Measurements from ENCODE around the gene TCF4. TPM values are rescaled to one million over a fixed set of nuclear protein-coding genes. Genes with fewer than 3 reads are reported as not detected.

The TCF4 gene
- polyA plus RNA-seq, 2 donors = 3.7 to 4.8 TPM

- peak overlapping the region; percentile 86 to 89 for H3K27ac ChIP-seq (ENCODE audit: low read depth in 2 of 2, low read length in 1 of 2)
Measured at GRCh38 chr18:55588870-55589595, 1.0 kb upstream of the TCF4 start.

GRCh38 chr18:55587418-55588110 lies 428 bp downstream of the TCF4 start:
- 1% methylated on average over 16 to 63 of the region's 63 CpGs for WGBS, 2 donors
- Histone ChIP-seq H3K4me1 (ENCODE audit: control insufficient read depth in 2 of 2, insufficient read depth in 2 of 2, low read length in 1 of 2) (no peaks in the 10 kb centered on the region), H3K36me3 (ENCODE audit: control insufficient read depth in 2 of 2, insufficient read depth in 2 of 2, low read length in 1 of 2) (no peaks in the 10 kb centered on the region), H3K27ac (ENCODE audit: low read depth in 2 of 2, low read length in 1 of 2) (peak overlapping the region; percentile 86 to 89), H3K4me3 (ENCODE audit: low read depth in 1 of 2, low read length in 2 of 2) (peak overlapping the region; percentile 72 to 98), H3K27me3 (ENCODE audit: control insufficient read depth in 1 of 2, insufficient read depth in 2 of 2, low read length in 2 of 2) (no peaks in the 10 kb centered on the region), H3K9me3 (ENCODE audit: control insufficient read depth in 2 of 2, insufficient read depth in 1 of 2, low read depth in 1 of 2, low read length in 1 of 2) (no peaks in the 10 kb centered on the region)

More at GRCh38 chr18:55588870-55589595, 1.0 kb upstream of the TCF4 start:
- Histone ChIP-seq H3K4me1 (ENCODE audit: control insufficient read depth in 2 of 2, insufficient read depth in 2 of 2, low read length in 1 of 2) (no peaks in the 10 kb centered on the region), H3K27me3 (ENCODE audit: control insufficient read depth in 1 of 2, insufficient read depth in 2 of 2, low read length in 2 of 2) (no peaks in the 10 kb centered on the region), H3K36me3 (ENCODE audit: control insufficient read depth in 2 of 2, insufficient read depth in 2 of 2, low read length in 1 of 2) (no peaks in the 10 kb centered on the region), H3K9me3 (ENCODE audit: control insufficient read depth in 2 of 2, insufficient read depth in 1 of 2, low read depth in 1 of 2, low read length in 1 of 2) (no peaks in the 10 kb centered on the region), H3K4me3 (ENCODE audit: low read depth in 1 of 2, low read length in 2 of 2) (peak overlapping the region; percentile 72 to 98)
- 2 to 7% methylated on average over 12 of the region's 12 CpGs for WGBS, 2 donors

GRCh38 chr18:55585920-55586561 lies 2.0 kb downstream of the TCF4 start:
- H3K27me3 ChIP-seq (ENCODE audit: control insufficient read depth in 1 of 2, insufficient read depth in 2 of 2, low read length in 2 of 2) = no peaks in the 10 kb centered on the region
- no peaks in the 10 kb centered on the region for H3K4me1 ChIP-seq (ENCODE audit: control insufficient read depth in 2 of 2, insufficient read depth in 2 of 2, low read length in 1 of 2)
- no peaks in the 10 kb centered on the region for H3K9me3 ChIP-seq (ENCODE audit: control insufficient read depth in 2 of 2, insufficient read depth in 1 of 2, low read depth in 1 of 2, low read length in 1 of 2)
- no peaks in the 10 kb centered on the region for H3K36me3 ChIP-seq (ENCODE audit: control insufficient read depth in 2 of 2, insufficient read depth in 2 of 2, low read length in 1 of 2)
- peak overlapping the region in 1 of 2 donors; percentile 18 for H3K27ac ChIP-seq (ENCODE audit: low read depth in 2 of 2, low read length in 1 of 2)
- H3K4me3 ChIP-seq (ENCODE audit: low read depth in 1 of 2, low read length in 2 of 2) = peak overlapping the region; percentile 8 to 98
- 16 to 35% methylated on average over 11 of the region's 11 CpGs for WGBS, 2 donors

- Histone ChIP-seq H3K27ac (ENCODE audit: low read depth in 2 of 2, low read length in 1 of 2) (no peak overlapping the region), H3K4me3 (ENCODE audit: low read depth in 1 of 2, low read length in 2 of 2) (peak overlapping the region; percentile 8 to 98), H3K9me3 (ENCODE audit: control insufficient read depth in 2 of 2, insufficient read depth in 1 of 2, low read depth in 1 of 2, low read length in 1 of 2) (no peaks in the 10 kb centered on the region), H3K36me3 (ENCODE audit: control insufficient read depth in 2 of 2, insufficient read depth in 2 of 2, low read length in 1 of 2) (no peaks in the 10 kb centered on the region), H3K27me3 (ENCODE audit: control insufficient read depth in 1 of 2, insufficient read depth in 2 of 2, low read length in 2 of 2) (no peaks in the 10 kb centered on the region), H3K4me1 (ENCODE audit: control insufficient read depth in 2 of 2, insufficient read depth in 2 of 2, low read length in 1 of 2) (no peaks in the 10 kb centered on the region)
- 22 to 36% methylated on average over 5 of the region's 5 CpGs for WGBS, 2 donors
Measured at GRCh38 chr18:55585065-55585919, 2.7 kb downstream of the TCF4 start.

GRCh38 chr18:55584201-55584600 lies 3.8 kb downstream of the TCF4 start:
- no peak overlapping the region for H3K27ac ChIP-seq (ENCODE audit: low read depth in 2 of 2, low read length in 1 of 2)
- H3K27me3 ChIP-seq (ENCODE audit: control insufficient read depth in 1 of 2, insufficient read depth in 2 of 2, low read length in 2 of 2) = no peaks in the 10 kb centered on the region
- H3K4me3 ChIP-seq (ENCODE audit: low read depth in 1 of 2, low read length in 2 of 2) = no peak overlapping the region
- 27 to 57% methylated on average over 2 of the region's 2 CpGs for WGBS, 2 donors
- no peaks in the 10 kb centered on the region for H3K4me1 ChIP-seq (ENCODE audit: control insufficient read depth in 2 of 2, insufficient read depth in 2 of 2, low read length in 1 of 2)
- no peaks in the 10 kb centered on the region for H3K9me3 ChIP-seq (ENCODE audit: control insufficient read depth in 2 of 2, insufficient read depth in 1 of 2, low read depth in 1 of 2, low read length in 1 of 2)
- H3K36me3 ChIP-seq (ENCODE audit: control insufficient read depth in 2 of 2, insufficient read depth in 2 of 2, low read length in 1 of 2) = no peaks in the 10 kb centered on the region

- Histone ChIP-seq H3K4me3 (ENCODE audit: low read depth in 1 of 2, low read length in 2 of 2) (no peak overlapping the region), H3K9me3 (ENCODE audit: control insufficient read depth in 2 of 2, insufficient read depth in 1 of 2, low read depth in 1 of 2, low read length in 1 of 2) (no peaks in the 10 kb centered on the region), H3K4me1 (ENCODE audit: control insufficient read depth in 2 of 2, insufficient read depth in 2 of 2, low read length in 1 of 2) (no peaks in the 10 kb centered on the region), H3K27me3 (ENCODE audit: control insufficient read depth in 1 of 2, insufficient read depth in 2 of 2, low read length in 2 of 2) (no peaks in the 10 kb centered on the region), H3K36me3 (ENCODE audit: control insufficient read depth in 2 of 2, insufficient read depth in 2 of 2, low read length in 1 of 2) (no peaks in the 10 kb centered on the region), H3K27ac (ENCODE audit: low read depth in 2 of 2, low read length in 1 of 2) (no peak overlapping the region)
- WGBS, 2 donors = 39 to 55% methylated on average over 1 of the region's 1 CpG
Measured at GRCh38 chr18:55582325-55582724, 5.7 kb downstream of the TCF4 start.

GRCh38 chr18:55579501-55580270 lies 8.3 kb downstream of the TCF4 start:
- Histone ChIP-seq H3K36me3 (ENCODE audit: control insufficient read depth in 2 of 2, insufficient read depth in 2 of 2, low read length in 1 of 2) (no peaks in the 10 kb centered on the region), H3K9me3 (ENCODE audit: control insufficient read depth in 2 of 2, insufficient read depth in 1 of 2, low read depth in 1 of 2, low read length in 1 of 2) (no peaks in the 10 kb centered on the region), H3K4me3 (ENCODE audit: low read depth in 1 of 2, low read length in 2 of 2) (no peak overlapping the region), H3K27me3 (ENCODE audit: control insufficient read depth in 1 of 2, insufficient read depth in 2 of 2, low read length in 2 of 2) (no peaks in the 10 kb centered on the region), H3K4me1 (ENCODE audit: control insufficient read depth in 2 of 2, insufficient read depth in 2 of 2, low read length in 1 of 2) (no peaks in the 10 kb centered on the region), H3K27ac (ENCODE audit: low read depth in 2 of 2, low read length in 1 of 2) (no peak overlapping the region)
- WGBS, 2 donors = 51 to 55% methylated on average over 4 of the region's 4 CpGs

GRCh38 chr18:55577812-55578539 lies 10.0 kb downstream of the TCF4 start:
- Histone ChIP-seq H3K4me1 (ENCODE audit: control insufficient read depth in 2 of 2, insufficient read depth in 2 of 2, low read length in 1 of 2) (no peaks in the 10 kb centered on the region), H3K36me3 (ENCODE audit: control insufficient read depth in 2 of 2, insufficient read depth in 2 of 2, low read length in 1 of 2) (no peaks in the 10 kb centered on the region), H3K4me3 (ENCODE audit: low read depth in 1 of 2, low read length in 2 of 2) (no peak overlapping the region), H3K27me3 (ENCODE audit: control insufficient read depth in 1 of 2, insufficient read depth in 2 of 2, low read length in 2 of 2) (no peaks in the 10 kb centered on the region), H3K9me3 (ENCODE audit: control insufficient read depth in 2 of 2, insufficient read depth in 1 of 2, low read depth in 1 of 2, low read length in 1 of 2) (no peaks in the 10 kb centered on the region), H3K27ac (ENCODE audit: low read depth in 2 of 2, low read length in 1 of 2) (no peak overlapping the region)
- WGBS, 2 donors = 65 to 77% methylated on average over 6 of the region's 6 CpGs

Measured in esophagus (tissue), 2 donors.